Muscle layer of duodenum (tissue), 2 donors: ENCODE data around the gene C14orf180.

Experiments used
- H3K27ac ChIP-seq: one replicate; pipeline ENCODE4 v1.7.0; 2013; ENCODE audit warnings: mild to moderate bottlenecking, low read length
- H3K27me3 ChIP-seq: one replicate; pipeline ENCODE4 v1.7.0; 2013; ENCODE audit warnings: low read depth, mild to moderate bottlenecking, control low read depth, low read length
- H3K36me3 ChIP-seq, 2 donors: one replicate each; pipeline ENCODE4 v1.7.0; 2013; ENCODE audit warnings: low read length in 2 of 2, control low read depth in 1 of 2, mild to moderate bottlenecking in 1 of 2; ENCODE audit not compliant: insufficient read depth in 2 of 2, control insufficient read depth in 1 of 2
- H3K4me1 ChIP-seq, 2 donors: one replicate each; pipeline ENCODE4 v1.7.0; 2013; ENCODE audit warnings: low read length in 2 of 2, mild to moderate bottlenecking in 2 of 2, control low read depth in 1 of 2, moderate library complexity in 1 of 2; ENCODE audit not compliant: insufficient read depth in 2 of 2, control insufficient read depth in 1 of 2
- H3K4me3 ChIP-seq, 2 donors: one replicate each; pipeline ENCODE4 v1.7.0; 2013; ENCODE audit warnings: low read length in 2 of 2, low read depth in 1 of 2, mild to moderate bottlenecking in 1 of 2
- H3K9me3 ChIP-seq, 2 donors: one replicate each; pipeline ENCODE4 v1.7.0; 2013; ENCODE audit warnings: low read length in 2 of 2, control low read depth in 1 of 2, mild to moderate bottlenecking in 1 of 2; ENCODE audit not compliant: control insufficient read depth in 1 of 2
- donor health status: healthy.

The C14orf180 gene

DNA sequence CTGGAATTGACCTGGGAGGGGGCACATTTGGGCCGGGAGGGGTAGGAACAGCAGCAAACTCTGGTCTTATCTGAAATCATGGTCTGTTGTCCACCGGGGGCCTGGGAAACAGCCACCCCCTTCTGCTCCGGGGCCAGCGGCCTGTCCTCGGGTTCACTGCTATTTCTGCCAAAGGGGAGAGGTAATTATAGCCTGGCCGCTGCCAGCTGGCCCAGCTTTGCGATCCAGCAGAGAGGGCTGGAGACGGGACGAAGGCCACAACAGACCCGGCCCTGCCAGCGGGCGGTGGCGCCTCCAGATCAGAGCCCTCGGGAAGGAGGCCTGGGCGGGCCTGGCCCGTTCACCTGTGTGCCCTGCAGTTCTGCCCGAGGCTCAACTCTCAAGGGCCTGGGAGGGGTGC is at the start of gene C14orf180:
Gene C14orf180, plus strand, starts transcription at position 258 of the 400 bp plus-strand sequence. CDS start 6,667 bp downstream, outside the sequence.
- Histone ChIP-seq H3K27me3 (no peaks in the 10 kb centered on the region), H3K36me3 (no peaks in the 10 kb centered on the region), H3K9me3 (no peaks in the 10 kb centered on the region), H3K4me3 (no peak within 1 kb of the TSS), H3K4me1 (peaks cover 0 to 6% of the 10 kb centered on the region in 2 donors), H3K27ac (no peak within 1 kb of the TSS)

GRCh38 chr14:104530646-104531045 is 48.9 kb upstream of the C14orf180 start:
- Histone ChIP-seq H3K27ac (no peak overlapping the region), H3K4me1 (no peaks in the 10 kb centered on the region), H3K27me3 (no peaks in the 10 kb centered on the region), H3K36me3 (no peaks in the 10 kb centered on the region), H3K4me3 (no peak overlapping the region), H3K9me3 (peaks cover 8 to 13% of the 10 kb centered on the region in 2 donors)

DNA sequence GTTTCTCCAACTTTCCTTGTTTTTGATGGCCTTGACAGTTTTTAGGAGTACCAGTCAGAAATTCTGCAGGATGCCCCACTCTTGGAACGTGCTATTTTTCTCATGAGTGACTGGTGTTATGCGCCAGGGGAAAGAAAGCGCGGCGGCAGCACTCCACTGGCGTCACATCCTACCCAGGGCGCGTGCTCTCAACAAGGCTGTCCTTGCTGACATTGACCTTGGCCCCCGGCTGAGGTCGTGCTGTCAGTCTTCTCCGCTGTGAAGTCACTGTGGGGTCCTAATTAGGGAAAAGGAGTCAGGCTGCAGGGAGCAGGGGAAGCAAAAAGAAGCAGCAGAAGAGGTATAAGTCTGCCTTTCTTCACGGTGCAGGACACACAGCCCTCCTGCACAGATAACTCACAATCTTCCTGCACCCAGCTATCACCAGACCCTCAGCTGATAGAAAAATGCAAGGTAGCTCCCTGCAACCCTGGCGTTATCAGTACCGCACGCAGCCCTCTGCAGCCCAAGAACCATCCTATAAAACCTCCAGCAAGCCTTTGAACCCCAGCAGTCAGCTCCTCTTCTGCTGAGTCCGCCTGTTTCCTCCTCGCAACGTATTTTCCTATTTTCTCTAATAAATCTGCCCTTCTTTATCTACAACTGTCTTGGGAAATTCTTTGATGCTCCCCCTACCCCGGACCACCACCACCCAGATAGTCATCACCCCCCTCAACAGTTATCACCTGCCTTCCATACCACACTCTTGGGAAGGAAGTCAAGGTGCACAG is 48.0 kb upstream of the C14orf180 start:
- no peaks in the 10 kb centered on the region for H3K27me3 ChIP-seq
- H3K36me3 ChIP-seq = no peaks in the 10 kb centered on the region
- no peak overlapping the region for H3K4me3 ChIP-seq
- H3K9me3 ChIP-seq = peaks cover 8 to 9% of the 10 kb centered on the region in 2 donors
- no peak overlapping the region for H3K27ac ChIP-seq
- no peaks in the 10 kb centered on the region for H3K4me1 ChIP-seq

DNA sequence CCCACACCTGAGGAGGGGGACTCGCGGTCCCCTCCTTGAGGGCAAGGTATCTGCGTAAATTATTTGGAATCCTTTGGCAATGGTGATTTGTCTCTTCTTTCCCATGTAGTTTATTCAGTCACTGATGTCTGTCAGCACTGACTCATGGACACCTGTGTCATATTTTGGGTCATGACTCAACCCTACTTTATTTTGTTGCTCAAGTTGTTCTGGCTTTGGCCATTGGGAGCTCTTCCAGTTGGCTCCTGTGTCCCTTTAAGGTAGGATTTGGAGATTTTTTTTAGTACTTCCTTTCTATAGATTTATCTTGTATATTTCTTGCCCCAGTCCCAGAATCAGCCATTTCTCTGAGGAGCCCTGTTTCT is 47.4 kb upstream of the C14orf180 start:
- Histone ChIP-seq H3K4me1 (no peaks in the 10 kb centered on the region), H3K36me3 (no peaks in the 10 kb centered on the region), H3K4me3 (no peak overlapping the region), H3K27ac (no peak overlapping the region), H3K27me3 (no peaks in the 10 kb centered on the region), H3K9me3 (peaks cover 8 to 9% of the 10 kb centered on the region in 2 donors)

DNA sequence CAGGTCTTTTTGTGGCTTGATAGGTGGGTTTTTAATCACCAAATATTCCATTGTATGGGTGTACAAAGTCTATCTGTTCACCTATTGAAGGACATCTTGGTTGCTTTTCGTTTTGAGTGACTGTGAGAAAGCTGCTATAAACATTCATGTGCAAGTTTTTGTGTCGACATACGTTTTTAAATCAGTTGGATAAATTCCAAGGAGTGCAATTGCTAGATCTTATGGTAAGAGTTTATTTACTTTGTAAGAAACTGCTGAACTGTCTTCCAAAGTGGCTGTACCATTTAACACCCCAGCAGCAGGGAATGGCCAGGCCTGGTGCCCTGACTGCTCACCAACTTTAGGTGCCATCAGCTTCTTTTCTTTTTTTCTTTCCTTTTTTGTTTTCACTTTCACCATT is 45.5 kb upstream of the C14orf180 start:
- Histone ChIP-seq H3K27ac (no peak overlapping the region), H3K36me3 (no peaks in the 10 kb centered on the region), H3K4me3 (no peak overlapping the region), H3K27me3 (no peaks in the 10 kb centered on the region), H3K4me1 (no peaks in the 10 kb centered on the region), H3K9me3 (no peaks in the 10 kb centered on the region)

DNA sequence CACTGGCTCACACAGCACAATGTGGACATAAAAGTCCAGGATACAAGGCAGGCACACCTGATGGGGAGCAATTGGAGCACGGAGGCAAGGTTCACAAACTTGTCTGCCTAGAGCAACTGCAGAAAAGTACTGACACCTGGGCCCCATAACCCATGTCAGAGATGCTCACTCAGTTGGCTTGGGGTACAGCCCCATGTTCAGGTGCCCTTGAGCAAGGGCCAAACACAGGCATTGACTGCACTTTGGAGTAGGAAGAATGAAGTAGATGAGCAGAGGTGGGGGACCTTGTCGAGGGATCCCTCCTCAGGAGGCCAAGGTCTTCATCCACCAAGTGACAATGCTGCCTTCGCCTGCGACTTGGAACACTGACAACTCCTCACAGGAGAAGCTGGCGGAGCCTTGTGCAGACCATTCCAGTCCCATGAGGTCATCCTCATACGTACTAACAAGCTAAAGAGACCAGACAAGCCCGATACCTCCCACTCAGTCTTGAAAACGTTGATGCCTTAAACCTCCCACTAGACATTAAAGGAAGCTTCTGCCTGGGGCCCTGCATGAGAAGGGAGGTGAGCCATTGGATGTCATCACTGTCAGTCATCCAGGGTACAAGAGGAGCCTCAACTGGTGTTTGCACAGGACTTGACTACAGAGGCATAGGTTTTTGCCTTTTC is 42.5 kb upstream of the C14orf180 start:
- no peaks in the 10 kb centered on the region for H3K36me3 ChIP-seq
- H3K9me3 ChIP-seq = no peaks in the 10 kb centered on the region
- no peaks in the 10 kb centered on the region for H3K27me3 ChIP-seq
- no peak overlapping the region for H3K4me3 ChIP-seq
- no peaks in the 10 kb centered on the region for H3K4me1 ChIP-seq
- H3K27ac ChIP-seq = no peak overlapping the region

- no peaks in the 10 kb centered on the region for H3K36me3 ChIP-seq
- no peaks in the 10 kb centered on the region for H3K27me3 ChIP-seq
- no peaks in the 10 kb centered on the region for H3K4me1 ChIP-seq
- H3K4me3 ChIP-seq = no peak overlapping the region
- no peaks in the 10 kb centered on the region for H3K9me3 ChIP-seq
- no peak overlapping the region for H3K27ac ChIP-seq
Observed at GRCh38 chr14:104537613-104537988, 42.0 kb upstream of the C14orf180 start.

- no peaks in the 10 kb centered on the region for H3K36me3 ChIP-seq
- H3K4me1 ChIP-seq = no peaks in the 10 kb centered on the region
- no peak overlapping the region for H3K27ac ChIP-seq
- no peak overlapping the region for H3K4me3 ChIP-seq
- H3K9me3 ChIP-seq = no peaks in the 10 kb centered on the region
- peaks cover 13% of the 10 kb centered on the region for H3K27me3 ChIP-seq
Observed at GRCh38 chr14:104541905-104542465, 37.6 kb upstream of the C14orf180 start.

- Histone ChIP-seq H3K4me3 (no peak overlapping the region), H3K9me3 (no peaks in the 10 kb centered on the region), H3K27ac (no peak overlapping the region), H3K4me1 (no peaks in the 10 kb centered on the region), H3K36me3 (no peaks in the 10 kb centered on the region), H3K27me3 (peaks cover 13% of the 10 kb centered on the region)
Observed at GRCh38 chr14:104542871-104543830, 36.4 kb upstream of the C14orf180 start.

GRCh38 chr14:104544362-104544961 is 35.1 kb upstream of the C14orf180 start:
- no peaks in the 10 kb centered on the region for H3K9me3 ChIP-seq

More at GRCh38 chr14:104544362-104544961, 35.1 kb upstream of the C14orf180 start:
- no peaks in the 10 kb centered on the region for H3K36me3 ChIP-seq
- H3K4me3 ChIP-seq = no peak overlapping the region
- H3K27ac ChIP-seq = no peak overlapping the region
- H3K27me3 ChIP-seq = peaks cover 13% of the 10 kb centered on the region
- H3K4me1 ChIP-seq = no peaks in the 10 kb centered on the region
